Transverse colon (tissue), 3 donors: Measurements from ENCODE around the gene WBP11.

Experiments
- CTCF ChIP-seq, 5 experiments: fragments of 200-600 bp in 3 of 5; fragments of 450-650 bp in 2 of 5; sonication (generic) in 3 of 5; IDR thresholded peaks; 1 replicate in 2 of 5; 2 replicates in 3 of 5; pipeline ENCODE4 v1.5.1; 2016 to 2017; ENCODE audit warnings: antibody characterized with exemption in 5 of 5, inconsistent platforms in 3 of 5, mild to moderate bottlenecking in 2 of 5, moderate library complexity in 1 of 5
- POLR2A ChIP-seq: fragments of 450-650 bp; IDR thresholded peaks from one replicate; pipeline ENCODE4 v1.6.1; 2016; ENCODE audit warnings: antibody characterized with exemption, mild to moderate bottlenecking, moderate library complexity

- TF ChIP-seq CTCF (IDR thresholded peaks at IDR 0.05) (no peak), POLR2A (no peak)
Measured at GRCh38 chr12:14741153-14741552, 62.1 kb downstream of the WBP11 start.
